SK-N-SH treated with all-trans-retinoic acid at 6 μM for 48 hours (cell line): ENCODE data around the gene PSMC3IP.
A peak's percentile ranks its signal among the peaks of the same experiment; 100 is the strongest.

Source experiments
- ATAC-seq: fragments of 200-7000 bp; cut with Tn5 transposase; 3 replicates; pipeline ENCODE4 v1.9.1; 2020; ENCODE audit warnings: mild to moderate bottlenecking, moderate library complexity
- ARNTL ChIP-seq: fragments of 450-650 bp; formaldehyde crosslinking; IDR thresholded peaks from 2 replicates; pipeline ENCODE4 v1.5.0; 2020; ENCODE audit warnings: low read depth, mild to moderate bottlenecking, moderate library complexity, borderline replicate concordance
- BACH2 ChIP-seq: fragments of 250-450 bp; sonication (Bioruptor Pico); IDR thresholded peaks from 2 replicates; pipeline ENCODE4 v1.9.0; 2021; ENCODE audit warnings: mild to moderate bottlenecking, borderline replicate concordance
- CSRNP3 ChIP-seq: fragments of 250-450 bp; sonication (Bioruptor Pico); IDR thresholded peaks from 2 replicates; pipeline ENCODE4 v1.5.1; 2021; ENCODE audit warnings: mild to moderate bottlenecking, moderate library complexity
- ESRRG ChIP-seq: fragments of 250-450 bp; sonication (Bioruptor Pico); IDR thresholded peaks from 2 replicates; pipeline ENCODE4 v1.6.1; 2021; ENCODE audit warnings: mild to moderate bottlenecking
- GLIS3 ChIP-seq: fragments of 250-450 bp; sonication (Bioruptor Pico); IDR thresholded peaks from 2 replicates; pipeline ENCODE4 v1.5.0; 2020; ENCODE audit warnings: mild to moderate bottlenecking, moderate library complexity
- ISL1 ChIP-seq: fragments of 250-450 bp; sonication (Bioruptor Pico); IDR thresholded peaks from 2 replicates; pipeline ENCODE4 v2.1.2; 2022; ENCODE audit warnings: mild to moderate bottlenecking, moderate library complexity
- OSR1 ChIP-seq: fragments of 250-450 bp; sonication (Bioruptor Pico); IDR thresholded peaks from 2 replicates; pipeline ENCODE4 v1.8.0; 2022; ENCODE audit warnings: moderate library complexity, mild to moderate bottlenecking, inconsistent platforms
- PPARA ChIP-seq: fragments of 250-450 bp; sonication (Bioruptor Pico); IDR thresholded peaks from 2 replicates; pipeline ENCODE4 v1.5.0; 2020; ENCODE audit warnings: mild to moderate bottlenecking, borderline replicate concordance
- RARB ChIP-seq: fragments of 250-450 bp; sonication (Bioruptor Pico); IDR thresholded peaks from 2 replicates; pipeline ENCODE4 v1.8.0; 2021; ENCODE audit warnings: mild to moderate bottlenecking, moderate library complexity
- SNAI2 ChIP-seq: fragments of 250-450 bp; sonication (Bioruptor Pico); IDR thresholded peaks from 2 replicates; pipeline ENCODE4 v1.5.0; 2020; ENCODE audit warnings: mild to moderate bottlenecking, moderate library complexity
- TCF4 ChIP-seq: fragments of 250-450 bp; sonication (Bioruptor Pico); IDR thresholded peaks from 2 replicates; pipeline ENCODE4 v1.8.0; 2021; ENCODE audit warnings: mild to moderate bottlenecking, moderate library complexity, borderline replicate concordance
- TSHZ2 ChIP-seq: fragments of 250-450 bp; sonication (Bioruptor Pico); IDR thresholded peaks from 2 replicates; pipeline ENCODE4 v1.5.0; 2020; ENCODE audit warnings: mild to moderate bottlenecking, moderate library complexity
- ZC3H10 ChIP-seq: fragments of 250-450 bp; sonication (Bioruptor Pico); IDR thresholded peaks from 2 replicates; pipeline ENCODE4 v1.5.1; 2021; ENCODE audit warnings: mild to moderate bottlenecking, moderate library complexity
- ZNF565 ChIP-seq: fragments of 450-650 bp; formaldehyde crosslinking; conservative IDR thresholded peaks from 2 replicates; pipeline ENCODE4 v1.5.0; 2020; ENCODE audit warnings: low read depth, mild to moderate bottlenecking, moderate library complexity
- ZNF70 ChIP-seq: fragments of 450-650 bp; formaldehyde crosslinking; IDR thresholded peaks from 2 replicates; pipeline ENCODE4 v1.5.0; 2020; ENCODE audit warnings: mild to moderate bottlenecking, moderate library complexity
- ZNF8 ChIP-seq: fragments of 450-650 bp; formaldehyde crosslinking; IDR thresholded peaks from 2 replicates; pipeline ENCODE4 v1.5.0; 2020; ENCODE audit warnings: mild to moderate bottlenecking, moderate library complexity
- TF ChIP-seq, protein P1 (sequence below): fragments of 250-450 bp; sonication (Bioruptor Pico); IDR thresholded peaks from 2 replicates; pipeline ENCODE4 v1.5.1; 2020; ENCODE audit warnings: low read depth, mild to moderate bottlenecking, moderate library complexity
- TF ChIP-seq, protein P2 (sequence below): fragments of 250-450 bp; sonication (Bioruptor Pico); IDR thresholded peaks from 2 replicates; pipeline ENCODE4 v1.8.0; 2020; ENCODE audit warnings: mild to moderate bottlenecking, moderate library complexity, borderline replicate concordance

PSMC3IP gene

DNA sequence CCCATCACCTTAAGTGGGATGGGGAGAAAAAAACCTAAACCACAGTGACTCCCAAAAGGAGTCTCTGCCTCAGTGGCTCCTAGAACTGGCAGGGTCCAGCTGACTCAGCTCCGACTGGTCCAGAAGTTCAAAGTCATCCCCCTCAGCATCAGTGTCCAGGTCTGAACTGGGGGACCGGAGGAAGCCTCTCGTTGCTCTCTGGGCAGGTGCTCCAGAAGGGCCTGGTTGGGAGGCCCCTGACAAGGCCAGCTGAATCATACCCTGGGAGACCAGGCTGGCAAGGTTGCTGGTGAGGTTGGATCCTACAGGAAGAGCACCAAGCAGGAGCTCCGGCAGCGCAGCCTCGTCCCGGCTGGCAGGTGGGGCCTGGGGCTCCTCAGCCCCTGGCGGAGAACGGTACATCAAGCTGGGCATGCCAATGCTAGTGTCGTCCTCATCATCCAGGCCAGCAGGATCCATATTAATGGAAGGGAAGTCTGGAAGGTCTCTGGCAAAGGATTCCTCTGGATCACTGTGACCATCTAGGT lies 4.3 kb upstream of the PSMC3IP start:
- ATAC-seq: no peak
- TF ChIP-seq ESRRG (CRISPR knock-in tag) (no peak), TCF4 (CRISPR knock-in tag) (no peak), BACH2 (CRISPR knock-in tag) (no peak), ZNF8 (CRISPR knock-in tag) (no peak)

GRCh38 chr17:42579794-42580551 lies 2.4 kb upstream of the PSMC3IP start:
- no peak for ATAC-seq
- TF ChIP-seq ARNTL (CRISPR knock-in tag) (no peak), TCF4 (CRISPR knock-in tag) (no peak), SNAI2 (CRISPR knock-in tag) (no peak), ISL1 (CRISPR knock-in tag) (no peak), PPARA (no peak), ESRRG (CRISPR knock-in tag) (no peak), ZC3H10 (CRISPR knock-in tag) (no peak), TSHZ2 (CRISPR knock-in tag) (no peak)
- TF ChIP-seq, all 23 proteins: peak for 0

DNA sequence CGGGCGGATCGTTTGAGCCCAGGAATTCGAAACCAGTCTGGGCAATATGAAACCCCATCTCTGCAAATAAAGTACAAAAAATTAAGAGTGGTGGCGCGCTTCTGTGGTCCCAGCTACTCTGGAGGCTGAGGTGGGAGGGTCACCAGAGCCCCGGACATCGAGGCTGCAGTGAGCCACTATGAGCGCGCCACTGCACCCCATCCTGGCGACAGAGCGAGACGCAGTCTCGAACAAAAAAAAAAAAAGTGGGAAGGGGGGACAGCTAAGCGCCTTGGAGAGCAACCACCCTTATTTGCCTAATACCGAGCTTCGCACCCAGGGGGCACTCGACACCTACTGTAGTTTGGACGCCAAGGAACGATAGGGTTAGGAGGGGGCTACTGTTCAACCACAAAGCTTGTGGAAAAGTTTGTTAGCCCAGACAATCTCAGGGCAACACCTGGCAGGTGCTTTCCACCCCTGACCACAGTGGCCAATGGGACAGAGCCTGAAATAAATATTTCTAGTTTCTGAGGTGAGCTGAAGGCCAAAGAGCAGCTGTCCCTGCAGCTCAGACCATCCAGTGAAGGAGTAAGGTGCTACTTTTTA lies 847 bp upstream of the PSMC3IP start:
- TF ChIP-seq, protein P1, sequence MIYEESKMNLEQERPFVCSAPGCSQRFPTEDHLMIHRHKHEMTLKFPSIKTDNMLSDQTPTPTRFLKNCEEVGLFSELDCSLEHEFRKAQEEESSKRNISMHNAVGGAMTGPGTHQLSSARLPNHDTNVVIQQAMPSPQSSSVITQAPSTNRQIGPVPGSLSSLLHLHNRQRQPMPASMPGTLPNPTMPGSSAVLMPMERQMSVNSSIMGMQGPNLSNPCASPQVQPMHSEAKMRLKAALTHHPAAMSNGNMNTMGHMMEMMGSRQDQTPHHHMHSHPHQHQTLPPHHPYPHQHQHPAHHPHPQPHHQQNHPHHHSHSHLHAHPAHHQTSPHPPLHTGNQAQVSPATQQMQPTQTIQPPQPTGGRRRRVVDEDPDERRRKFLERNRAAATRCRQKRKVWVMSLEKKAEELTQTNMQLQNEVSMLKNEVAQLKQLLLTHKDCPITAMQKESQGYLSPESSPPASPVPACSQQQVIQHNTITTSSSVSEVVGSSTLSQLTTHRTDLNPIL (CRISPR knock-in tag): no peak
- no peak for TF ChIP-seq ESRRG (CRISPR knock-in tag)
- TF ChIP-seq RARB: no peak
- TF ChIP-seq OSR1: no peak
- TF ChIP-seq ZNF8 (CRISPR knock-in tag): no peak
- no peak for TF ChIP-seq CSRNP3 (CRISPR knock-in tag)
- TF ChIP-seq TSHZ2 (CRISPR knock-in tag): no peak
- peak; percentile 78 for ATAC-seq

GRCh38 chr17:42577140-42577531 lies 393 bp downstream of the PSMC3IP start:
- peak; percentile 37 for ATAC-seq
- TF ChIP-seq TCF4 (CRISPR knock-in tag): no peak
- no peak for TF ChIP-seq CSRNP3 (CRISPR knock-in tag)
- TF ChIP-seq, protein P1 (CRISPR knock-in tag): no peak
- no peak for TF ChIP-seq ZNF8 (CRISPR knock-in tag)
- TF ChIP-seq ZNF70 (CRISPR knock-in tag): no peak
- TF ChIP-seq, protein P2, sequence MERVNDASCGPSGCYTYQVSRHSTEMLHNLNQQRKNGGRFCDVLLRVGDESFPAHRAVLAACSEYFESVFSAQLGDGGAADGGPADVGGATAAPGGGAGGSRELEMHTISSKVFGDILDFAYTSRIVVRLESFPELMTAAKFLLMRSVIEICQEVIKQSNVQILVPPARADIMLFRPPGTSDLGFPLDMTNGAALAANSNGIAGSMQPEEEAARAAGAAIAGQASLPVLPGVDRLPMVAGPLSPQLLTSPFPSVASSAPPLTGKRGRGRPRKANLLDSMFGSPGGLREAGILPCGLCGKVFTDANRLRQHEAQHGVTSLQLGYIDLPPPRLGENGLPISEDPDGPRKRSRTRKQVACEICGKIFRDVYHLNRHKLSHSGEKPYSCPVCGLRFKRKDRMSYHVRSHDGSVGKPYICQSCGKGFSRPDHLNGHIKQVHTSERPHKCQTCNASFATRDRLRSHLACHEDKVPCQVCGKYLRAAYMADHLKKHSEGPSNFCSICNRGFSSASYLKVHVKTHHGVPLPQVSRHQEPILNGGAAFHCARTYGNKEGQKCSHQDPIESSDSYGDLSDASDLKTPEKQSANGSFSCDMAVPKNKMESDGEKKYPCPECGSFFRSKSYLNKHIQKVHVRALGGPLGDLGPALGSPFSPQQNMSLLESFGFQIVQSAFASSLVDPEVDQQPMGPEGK (CRISPR knock-in tag): no peak
- TF ChIP-seq RARB: no peak
- no peak for TF ChIP-seq ZNF565 (CRISPR knock-in tag)
- TF ChIP-seq OSR1: no peak
- TF ChIP-seq ARNTL (CRISPR knock-in tag): no peak
- TF ChIP-seq BACH2 (CRISPR knock-in tag): no peak
- no peak for TF ChIP-seq GLIS3
- no peak for TF ChIP-seq ZC3H10 (CRISPR knock-in tag)
